HCT116 (cell line): ENCODE results near the gene NKX6-1. TPM values are rescaled to one million over a fixed set of nuclear protein-coding genes. Genes with fewer than 3 reads are reported as not detected.

Source experiments
- ATAC-seq: fragments of 200-7000 bp; cut with Tn5 transposase; 2 replicates; pipeline ENCODE4 v1.9.1; 2020; ENCODE audit warnings: mild to moderate bottlenecking, moderate library complexity
- BruUV-seq: library from RNA; stranded (reverse); fragments of 400-500 nt; replicated peaks from 2 replicates; lab custom pipeline; 2021; lab: Mats Ljungman, UMichigan
- CTCF ChIA-PET: fragments of 300-600 bp; sonication (Branson Sonifier 250); formaldehyde crosslinking; loops from one replicate; lab custom pipeline; 2021; ENCODE audit warnings: antibody characterized with exemption; lab: Charles Lee
- POLR2A ChIA-PET: fragments of 300-600, 350-600 bp; sonication (Branson Sonifier 250); formaldehyde crosslinking; loops from one replicate; lab custom pipeline; 2021; ENCODE audit warnings: antibody characterized with exemption; lab: Charles Lee
- RAD21 ChIA-PET, 2 experiments: fragments of 300-600 bp; sonication (Branson Sonifier 250); formaldehyde crosslinking; loops; one replicate each; lab custom pipeline; 2023; ENCODE audit warnings: low total read pairs in 2 of 2; ENCODE audit not compliant: uncharacterized antibody in 2 of 2, unreplicated experiment in 2 of 2, low non-redundant PET in 1 of 2; lab: Charles Lee
- DNase-seq: peaks from one replicate; pipeline ENCODE4 v3.0.0-alpha.2; 2010; ENCODE audit warnings: low read depth, low spot score
- H2AFZ ChIP-seq: fragments of 200-600 bp; shearing (Covaris generic), sonication (generic); 2 replicates; pipeline ENCODE4 v1.6.1; 2017; ENCODE audit warnings: low read depth, mixed run types, mixed read lengths, antibody characterized with exemption, low read length; ENCODE audit not compliant: poor library complexity, severe bottlenecking
- H3K27ac ChIP-seq: 2 replicates; pipeline ENCODE4 v1.5.1; 2012; ENCODE audit warnings: low read depth, low read length
- H3K27me3 ChIP-seq: fragments of 200-600 bp; sonication (generic); 2 replicates; pipeline ENCODE4 v1.6.1; 2016; ENCODE audit warnings: mixed run types, low read length, mixed read lengths; ENCODE audit not compliant: insufficient read depth
- H3K36me3 ChIP-seq, 2 experiments: fragments of 200-500 bp in 1 of 2; fragments of 200-600 bp in 1 of 2; sonication (Bioruptor generic) in 1 of 2; sonication (generic) in 1 of 2; 2 replicates each; pipeline versions ENCODE4 v1.5.1 to v1.6.1; 2014 to 2016; ENCODE audit warnings: low read length in 2 of 2, inconsistent platforms in 1 of 2, mixed read lengths in 1 of 2, mixed run types in 1 of 2; ENCODE audit not compliant: insufficient read depth in 2 of 2, control insufficient read depth in 1 of 2
- H3K4me1 ChIP-seq, 2 experiments: fragments of 200-600 bp in 1 of 2; sonication (generic) in 1 of 2; 2 replicates each; pipeline versions ENCODE4 v1.5.1 to v1.6.1; 2012 to 2017; ENCODE audit warnings: low read length in 2 of 2, inconsistent platforms in 1 of 2, mild to moderate bottlenecking in 1 of 2, mixed read lengths in 1 of 2, mixed run types in 1 of 2, moderate library complexity in 1 of 2; ENCODE audit not compliant: insufficient read depth in 2 of 2, control insufficient read depth in 1 of 2
- H3K4me2 ChIP-seq: fragments of 200-600 bp; sonication (generic); 2 replicates; pipeline ENCODE4 v1.6.1; 2017; ENCODE audit warnings: mixed run types, low read length, mixed read lengths
- H3K4me3 ChIP-seq, 2 experiments: fragments of 200-600 bp in 1 of 2; sonication (generic) in 1 of 2; replicated peaks in 1 of 2; 2 replicates each; pipeline ENCODE4 v1.5.1; 2011 to 2016; ENCODE audit warnings: low read length in 2 of 2, control low read depth in 1 of 2, low read depth in 1 of 2, mild to moderate bottlenecking in 1 of 2, mixed read lengths in 1 of 2, mixed run types in 1 of 2
- H3K79me2 ChIP-seq: fragments of 200-600 bp; sonication (generic); 2 replicates; pipeline ENCODE4 v1.6.1; 2017; ENCODE audit warnings: mild to moderate bottlenecking, mixed run types, low read length, moderate library complexity, mixed read lengths; ENCODE audit not compliant: insufficient read depth
- H3K9ac ChIP-seq: fragments of 200-600 bp; sonication (generic); 2 replicates; pipeline ENCODE4 v1.6.1; 2016; ENCODE audit warnings: low read length, mixed read lengths
- H3K9me2 ChIP-seq: fragments of 200-600 bp; sonication (generic), shearing (Covaris generic); 2 replicates; pipeline ENCODE4 v1.6.1; 2017; ENCODE audit warnings: mixed run types, mild to moderate bottlenecking, moderate library complexity; ENCODE audit not compliant: insufficient read depth
- H3K9me3 ChIP-seq, 2 experiments: fragments of 200-500 bp in 1 of 2; fragments of 200-600 bp in 1 of 2; sonication (Bioruptor generic) in 1 of 2; sonication (generic) in 1 of 2; 2 replicates each; pipeline ENCODE4 v1.6.1; 2014 to 2017; ENCODE audit warnings: low read length in 2 of 2, mixed read lengths in 2 of 2, inconsistent platforms in 1 of 2, low read depth in 1 of 2, mild to moderate bottlenecking in 1 of 2, mixed run types in 1 of 2, moderate library complexity in 1 of 2; ENCODE audit not compliant: control insufficient read depth in 1 of 2, insufficient read depth in 1 of 2
- H4K20me1 ChIP-seq: fragments of 200-600 bp; sonication (generic), shearing (Covaris generic); 2 replicates; pipeline ENCODE4 v1.6.1; 2017; ENCODE audit warnings: mixed run types, mild to moderate bottlenecking, moderate library complexity; ENCODE audit not compliant: insufficient read depth
- EZH2 ChIP-seq: fragments of 200-600 bp; sonication (generic); IDR thresholded peaks from 2 replicates; pipeline ENCODE4 v1.6.1; 2017; ENCODE audit warnings: antibody characterized with exemption, mixed run types
- FOSL1 ChIP-seq: IDR thresholded peaks from 2 replicates; pipeline ENCODE4 v1.6.1; 2012; ENCODE audit warnings: low read depth
- RAD21 ChIP-seq: IDR thresholded peaks from 2 replicates; pipeline ENCODE4 v1.6.1; 2012; ENCODE audit warnings: low read depth, mild to moderate bottlenecking
- SIN3A ChIP-seq: IDR thresholded peaks from 2 replicates; pipeline ENCODE4 v1.6.1; 2012; ENCODE audit warnings: low read depth
- SRF ChIP-seq: IDR thresholded peaks from 2 replicates; pipeline ENCODE4 v1.6.1; 2012; ENCODE audit warnings: low read depth
- YY1 ChIP-seq: IDR thresholded peaks from 2 replicates; pipeline ENCODE4 v1.6.1; 2011; ENCODE audit warnings: low read length, low read depth, moderate library complexity, mild to moderate bottlenecking; ENCODE audit not compliant: insufficient replicate concordance; ENCODE audit errors: extremely low read depth
- intact Hi-C: fragments of 100-400 bp; cut with micrococcal nuclease; formaldehyde crosslinking; loops from 2 replicates; pipeline ENCODE4 v1.10.0; 2022
- total RNA-seq: library from RNA; stranded (reverse); gene quantifications from one replicate; pipeline ENCODE4 v1.2.1, GENCODE V29; 2021; ENCODE audit not compliant: unreplicated experiment

The NKX6-1 gene
- total RNA-seq, 1 experiment from 2014 or later: 4.2 TPM

DNA sequence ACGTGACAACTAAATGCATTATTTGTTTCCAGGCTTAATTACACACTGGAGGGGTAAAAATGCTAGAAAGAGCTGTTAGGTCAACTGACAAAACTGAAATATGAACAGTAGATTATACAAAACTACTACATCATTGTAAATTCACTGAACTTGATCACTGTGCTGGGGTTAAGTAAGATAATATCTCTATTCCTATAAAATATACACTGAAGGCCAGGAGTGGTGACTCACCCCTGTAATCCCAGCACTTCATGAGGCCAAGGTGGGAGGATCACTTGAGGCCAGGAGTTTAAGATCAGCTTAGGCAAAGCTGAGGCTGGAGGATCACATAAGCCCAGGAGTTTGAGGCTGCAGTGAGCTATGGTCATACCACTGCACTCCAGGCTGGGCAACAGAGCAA lies 31.8 kb upstream of the NKX6-1 start:
- peak; percentile 67; the same call in 1 of the 2 replicates for ATAC-seq
- no peaks in the 10 kb centered on the region for H3K79me2 ChIP-seq
- H3K36me3 ChIP-seq: no peaks in the 10 kb centered on the region
- CTCF ChIA-PET: interaction anchor here (0.7 to 1.6 kb wide), 3 partner anchors 9 to 48 kb away, joined by 3 to 5 read pairs (median 3); no protein-coding TSS in a partner anchor
- peak; percentile 17; the same call in 1 of the 2 replicates for TF ChIP-seq FOSL1
- TF ChIP-seq SRF: no peak
- no peak for TF ChIP-seq EZH2
- no peak overlapping the region for H3K27ac ChIP-seq
- H2AFZ ChIP-seq: peak overlapping the region; percentile 64
- H3K27me3 ChIP-seq: no peaks in the 10 kb centered on the region
- H3K4me3 ChIP-seq: no peak overlapping the region
- RAD21 ChIA-PET: interaction anchor here in 1 of 2 experiments (0.6 kb wide), 1 partner anchor 185 kb away, joined by 4 read pairs; no protein-coding TSS in a partner anchor
- no peak for DNase-seq
- H4K20me1 ChIP-seq: no peaks in the 10 kb centered on the region
- intact Hi-C loops: no loop called here
- H3K4me1 ChIP-seq: peaks cover 12 to 16% of the 10 kb centered on the region in 2 experiments
- no TSS peak for BruUV-seq
- no peaks in the 10 kb centered on the region for H3K9me3 ChIP-seq
- no peak overlapping the region for H3K9ac ChIP-seq
- POLR2A ChIA-PET: no interaction called here
- H3K4me2 ChIP-seq: peak overlapping the region; percentile 34
- H3K9me2 ChIP-seq: no peaks in the 10 kb centered on the region

DNA sequence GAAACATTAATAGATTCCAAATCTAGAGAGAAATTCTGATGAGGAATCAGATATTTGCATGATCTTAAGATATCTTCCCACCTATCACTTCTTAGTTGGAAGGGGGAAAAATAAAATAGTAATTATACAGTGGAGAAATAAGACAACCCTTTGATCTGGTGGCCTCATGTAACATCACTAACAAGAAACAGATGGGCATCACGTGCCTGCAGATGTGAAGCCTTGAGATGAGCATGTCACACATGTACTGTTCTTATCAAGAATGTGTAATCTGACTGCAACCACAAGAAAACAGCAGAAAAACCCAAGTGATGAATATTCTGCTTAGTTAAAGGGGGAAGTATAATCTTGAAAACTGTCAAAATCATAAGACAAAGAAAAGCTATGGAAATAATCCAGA lies 31.4 kb upstream of the NKX6-1 start:
- no peaks in the 10 kb centered on the region for H3K27me3 ChIP-seq
- H3K4me1 ChIP-seq: peaks cover 12 to 16% of the 10 kb centered on the region in 2 experiments
- peak overlapping the region; percentile 64 for H2AFZ ChIP-seq
- H3K27ac ChIP-seq: no peak overlapping the region
- POLR2A ChIA-PET: no interaction called here
- intact Hi-C loops: no loop called here
- H3K4me3 ChIP-seq: no peak overlapping the region
- DNase-seq: no peak
- H3K4me2 ChIP-seq: peak overlapping the region; percentile 34
- H3K9me2 ChIP-seq: no peaks in the 10 kb centered on the region
- no peaks in the 10 kb centered on the region for H3K9me3 ChIP-seq
- RAD21 ChIA-PET: no interaction called here
- no peak for ATAC-seq
- CTCF ChIA-PET: interaction anchor here (0.7 to 1.6 kb wide), 4 partner anchors 9 to 48 kb away, joined by 3 to 5 read pairs (median 4); no protein-coding TSS in a partner anchor
- no peak for TF ChIP-seq SIN3A
- TF ChIP-seq FOSL1: no peak
- TF ChIP-seq YY1: no peak
- no peak for TF ChIP-seq RAD21
- no peaks in the 10 kb centered on the region for H3K36me3 ChIP-seq
- no peak overlapping the region for H3K9ac ChIP-seq
- no peaks in the 10 kb centered on the region for H3K79me2 ChIP-seq
- no TSS peak for BruUV-seq
- H4K20me1 ChIP-seq: no peaks in the 10 kb centered on the region
